Trophoblast cell (in vitro differentiated cells and primary cell): ENCODE measurements around the gene CACNA2D1.

ENCODE experiments used
- DNase-seq, 2 donors: peaks; one replicate each; pipeline ENCODE4 v3.0.0-alpha.2; 2016
- H2AFZ ChIP-seq: 2 replicates; pipeline ENCODE4 v1.6.1; 2013; ENCODE audit warnings: low read length, moderate library complexity, mild to moderate bottlenecking; ENCODE audit not compliant: insufficient read depth, poor library complexity
- H2AK5ac ChIP-seq: 2 replicates; pipeline ENCODE4 v1.6.1; 2013; ENCODE audit warnings: mild to moderate bottlenecking, low read length
- H2BK120ac ChIP-seq: 2 replicates; pipeline ENCODE4 v1.6.1; 2013; ENCODE audit warnings: low read length, mild to moderate bottlenecking, moderate library complexity; ENCODE audit not compliant: insufficient read depth, poor library complexity
- H2BK12ac ChIP-seq: 2 replicates; pipeline ENCODE4 v1.6.1; 2013; ENCODE audit warnings: mild to moderate bottlenecking, low read length, moderate library complexity
- H2BK5ac ChIP-seq: 2 replicates; pipeline ENCODE4 v1.6.1; 2013; ENCODE audit warnings: low read length, low read depth, moderate library complexity, mild to moderate bottlenecking; ENCODE audit not compliant: poor library complexity
- H3K14ac ChIP-seq: 2 replicates; pipeline ENCODE4 v1.6.1; 2013; ENCODE audit warnings: mild to moderate bottlenecking, low read length
- H3K18ac ChIP-seq: 2 replicates; pipeline ENCODE4 v1.6.1; 2013; ENCODE audit warnings: mild to moderate bottlenecking, low read length
- H3K23ac ChIP-seq: 2 replicates; pipeline ENCODE4 v1.6.1; 2013; ENCODE audit warnings: low read length
- H3K27ac ChIP-seq: 2 replicates; pipeline ENCODE4 v1.5.1; 2013; ENCODE audit warnings: low read depth, mild to moderate bottlenecking, inconsistent platforms, low read length, moderate library complexity
- H3K27me3 ChIP-seq: 2 replicates; pipeline ENCODE4 v1.6.1; 2013; ENCODE audit warnings: inconsistent platforms, mild to moderate bottlenecking, low read length, moderate library complexity; ENCODE audit not compliant: insufficient read depth
- H3K36me3 ChIP-seq, 2 experiments: 1 replicate in 1 of 2; 2 replicates in 1 of 2; pipeline ENCODE4 v1.6.1; 2013; ENCODE audit warnings: low read length in 2 of 2, mild to moderate bottlenecking in 2 of 2, moderate library complexity in 1 of 2; ENCODE audit not compliant: insufficient read depth in 2 of 2, control insufficient read depth in 1 of 2
- H3K4ac ChIP-seq: 2 replicates; pipeline ENCODE4 v1.6.1; 2013; ENCODE audit warnings: low read depth, mild to moderate bottlenecking, low read length, moderate library complexity
- H3K4me1 ChIP-seq, 2 experiments: 1 replicate in 1 of 2; 2 replicates in 1 of 2; pipeline ENCODE4 v1.6.1; 2013; ENCODE audit warnings: low read length in 2 of 2, mild to moderate bottlenecking in 2 of 2, moderate library complexity in 1 of 2; ENCODE audit not compliant: insufficient read depth in 2 of 2, control insufficient read depth in 1 of 2
- H3K4me2 ChIP-seq: 2 replicates; pipeline ENCODE4 v1.6.1; 2013; ENCODE audit warnings: inconsistent platforms, mild to moderate bottlenecking, low read length, moderate library complexity
- H3K4me3 ChIP-seq: 2 replicates; pipeline ENCODE4 v1.5.1; 2013; ENCODE audit warnings: mild to moderate bottlenecking, low read depth, low read length, inconsistent platforms
- H3K79me1 ChIP-seq: one replicate; pipeline ENCODE4 v1.6.1; 2013; ENCODE audit warnings: low read length
- H3K79me2 ChIP-seq: 2 replicates; pipeline ENCODE4 v1.6.1; 2013; ENCODE audit warnings: low read length, mild to moderate bottlenecking; ENCODE audit not compliant: control insufficient read depth, insufficient read depth, poor library complexity
- H3K9ac ChIP-seq: 2 replicates; pipeline ENCODE4 v1.6.1; 2013; ENCODE audit warnings: mild to moderate bottlenecking, low read length
- H3K9me3 ChIP-seq: 2 replicates; pipeline ENCODE4 v1.6.1; 2013; ENCODE audit warnings: low read depth, mild to moderate bottlenecking, control low read depth, inconsistent platforms, low read length; ENCODE audit not compliant: insufficient read depth
- H4K12ac ChIP-seq: 2 replicates; pipeline ENCODE4 v1.6.1; 2013; ENCODE audit warnings: low read depth, mild to moderate bottlenecking, low read length, moderate library complexity
- H4K8ac ChIP-seq: 2 replicates; pipeline ENCODE4 v1.6.1; 2013; ENCODE audit warnings: low read depth, mild to moderate bottlenecking, low read length, moderate library complexity
- H4K91ac ChIP-seq: one replicate; pipeline ENCODE4 v1.6.1; 2013; ENCODE audit warnings: low read depth, mild to moderate bottlenecking, low read length, moderate library complexity
- WGBS: extraction: QIAGEN DNeasy Blood & Tissue Kit; methylation state at CpG from one replicate; pipeline ENCODE4 v1.1.7; 2013; ENCODE audit warnings: missing lambda C conversion rate; ENCODE audit not compliant: insufficient read length, insufficient coverage; ENCODE audit errors: extremely low coverage; 5-methylcytosine and 5-hydroxymethylcytosine counted together

The CACNA2D1 gene

DNA sequence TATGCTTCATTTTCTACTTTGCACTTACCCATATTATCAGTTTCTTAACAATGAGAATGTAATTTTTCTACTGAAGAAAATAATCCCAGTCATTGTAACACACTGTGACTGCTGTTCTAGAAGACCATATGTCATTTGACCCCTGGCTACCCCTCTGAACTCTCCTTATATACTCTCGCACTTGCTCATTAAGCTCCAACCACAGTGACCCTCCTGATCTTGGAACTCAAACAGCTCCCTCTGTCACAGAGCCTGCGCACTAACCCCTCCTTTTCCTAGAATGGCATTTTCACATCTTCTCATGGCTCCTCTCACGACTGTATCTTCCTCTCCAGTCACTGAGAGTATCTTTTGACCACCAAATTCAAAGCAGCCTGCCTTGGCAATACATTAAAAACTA lies 169.7 kb downstream of the CACNA2D1 start:
- DNase-seq: no peak
- H3K9ac ChIP-seq: no peak overlapping the region
- no peak overlapping the region for H3K4me3 ChIP-seq
- no peak overlapping the region for H4K91ac ChIP-seq
- no peaks in the 10 kb centered on the region for H3K36me3 ChIP-seq
- H2AK5ac ChIP-seq: no peak overlapping the region
- H3K27ac ChIP-seq: no peak overlapping the region
- no CpG with 5 or more reads among the region's 3 CpGs for WGBS
- H3K18ac ChIP-seq: no peak overlapping the region
- no peak overlapping the region for H3K23ac ChIP-seq
- H3K4me2 ChIP-seq: no peak overlapping the region
- H2BK5ac ChIP-seq: no peak overlapping the region
- no peak overlapping the region for H3K14ac ChIP-seq
- H3K9me3 ChIP-seq: no peaks in the 10 kb centered on the region
- peak overlapping the region; percentile 54 for H4K8ac ChIP-seq
- H3K4me1 ChIP-seq: no peaks in the 10 kb centered on the region
- no peaks in the 10 kb centered on the region for H3K79me2 ChIP-seq
- H3K79me1 ChIP-seq: no peaks in the 10 kb centered on the region
- H3K27me3 ChIP-seq: no peaks in the 10 kb centered on the region
- no peak overlapping the region for H2BK120ac ChIP-seq
- H4K12ac ChIP-seq: no peak overlapping the region
- H2BK12ac ChIP-seq: no peak overlapping the region
- no peak overlapping the region for H3K4ac ChIP-seq
- H2AFZ ChIP-seq: no peak overlapping the region

DNA sequence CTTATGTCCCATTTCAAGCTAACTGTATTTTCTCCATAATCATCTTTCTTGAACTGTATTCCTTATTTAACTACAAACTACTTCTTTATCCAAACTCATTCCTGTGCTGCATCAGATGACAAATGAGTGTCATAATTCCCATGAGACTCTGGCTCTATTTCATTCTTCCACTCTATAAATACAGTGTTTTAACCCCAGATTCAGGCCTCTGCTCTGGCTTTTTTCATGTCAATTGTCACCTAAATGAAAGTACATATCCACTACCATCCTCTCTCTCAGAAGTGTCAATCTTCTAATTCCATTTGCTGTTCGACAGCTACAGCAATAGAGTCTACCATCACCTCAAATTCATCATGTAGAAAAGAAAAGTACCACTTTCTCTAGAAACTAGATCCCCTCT lies 172.7 kb downstream of the CACNA2D1 start:
- Histone ChIP-seq H2BK120ac (no peak overlapping the region), H2AK5ac (no peak overlapping the region), H4K8ac (no peak overlapping the region), H3K79me1 (no peaks in the 10 kb centered on the region), H2BK5ac (no peak overlapping the region), H3K9me3 (no peaks in the 10 kb centered on the region), H4K12ac (no peak overlapping the region), H3K9ac (no peak overlapping the region), H3K14ac (no peak overlapping the region), H3K27ac (no peak overlapping the region), H2AFZ (no peak overlapping the region), H3K4me2 (no peak overlapping the region), H3K18ac (no peak overlapping the region), H3K79me2 (no peaks in the 10 kb centered on the region), H3K23ac (no peak overlapping the region), H3K4me1 (no peaks in the 10 kb centered on the region), H2BK12ac (no peak overlapping the region), H3K36me3 (no peaks in the 10 kb centered on the region), H3K27me3 (no peaks in the 10 kb centered on the region), H4K91ac (no peak overlapping the region), H3K4ac (no peak overlapping the region), H3K4me3 (no peak overlapping the region)
- WGBS: no CpG with 5 or more reads among the region's 1 CpG
- no peak for DNase-seq

DNA sequence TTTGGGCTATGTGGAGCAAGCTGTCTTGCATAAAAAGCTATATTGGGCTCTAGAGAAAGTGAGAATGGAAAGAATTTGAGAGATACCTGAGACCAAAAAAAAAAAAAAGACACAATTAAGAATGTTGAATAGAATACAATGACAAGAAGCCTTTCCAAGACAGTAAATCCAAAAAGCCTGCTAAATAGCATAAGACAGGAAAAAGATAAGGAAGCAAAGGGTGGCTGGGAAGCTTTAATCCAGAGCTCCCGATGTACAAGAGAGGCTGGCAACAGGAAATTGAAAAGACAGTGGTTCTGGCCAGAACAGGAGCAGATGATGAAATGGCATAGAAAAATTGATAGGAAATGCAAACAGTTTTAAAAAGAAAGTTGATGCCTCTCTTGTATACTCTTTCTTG lies 174.9 kb downstream of the CACNA2D1 start:
- no peak overlapping the region for H3K23ac ChIP-seq
- H4K12ac ChIP-seq: no peak overlapping the region
- H2BK5ac ChIP-seq: no peak overlapping the region
- no peak overlapping the region for H2AK5ac ChIP-seq
- no peak overlapping the region for H3K4me2 ChIP-seq
- no CpG with 5 or more reads among the region's 1 CpG for WGBS
- H3K36me3 ChIP-seq: no peaks in the 10 kb centered on the region
- no peak overlapping the region for H2AFZ ChIP-seq
- H3K79me1 ChIP-seq: no peaks in the 10 kb centered on the region
- no peak overlapping the region for H3K4me3 ChIP-seq
- H4K91ac ChIP-seq: no peak overlapping the region
- no peaks in the 10 kb centered on the region for H3K9me3 ChIP-seq
- H3K14ac ChIP-seq: no peak overlapping the region
- H3K9ac ChIP-seq: no peak overlapping the region
- H3K18ac ChIP-seq: no peak overlapping the region
- H3K27ac ChIP-seq: no peak overlapping the region
- no peaks in the 10 kb centered on the region for H3K4me1 ChIP-seq
- H2BK12ac ChIP-seq: no peak overlapping the region
- H3K27me3 ChIP-seq: no peaks in the 10 kb centered on the region
- no peak overlapping the region for H4K8ac ChIP-seq
- H2BK120ac ChIP-seq: no peak overlapping the region
- no peak for DNase-seq
- H3K79me2 ChIP-seq: no peaks in the 10 kb centered on the region
- H3K4ac ChIP-seq: no peak overlapping the region

DNA sequence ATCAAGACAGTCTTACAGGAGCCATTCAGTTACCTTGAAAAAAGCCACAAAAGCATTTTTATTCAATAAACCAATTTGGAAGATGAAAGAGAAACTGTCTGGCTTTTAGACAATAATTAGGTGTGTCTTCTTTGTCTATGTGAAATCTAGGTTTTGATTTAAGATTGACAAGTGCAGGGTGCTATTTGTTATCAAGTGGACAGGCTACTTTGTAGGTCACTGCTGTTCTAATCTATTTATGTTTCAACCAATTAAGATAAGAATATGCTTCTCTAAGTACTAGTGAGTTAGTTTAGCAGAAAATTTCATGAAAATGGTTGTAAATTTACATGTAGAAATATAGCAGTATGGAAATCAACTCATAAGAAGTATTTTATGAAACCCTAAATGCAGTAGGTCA lies 177.5 kb downstream of the CACNA2D1 start:
- no peak overlapping the region for H2BK5ac ChIP-seq

More for the DNA sequence above, 177.5 kb downstream of the CACNA2D1 start:
- no peak overlapping the region for H3K4me2 ChIP-seq
- no peak overlapping the region for H3K14ac ChIP-seq
- H3K79me2 ChIP-seq: no peaks in the 10 kb centered on the region
- H3K18ac ChIP-seq: no peak overlapping the region
- H4K91ac ChIP-seq: no peak overlapping the region
- no peak overlapping the region for H4K12ac ChIP-seq
- no peak overlapping the region for H2BK12ac ChIP-seq
- H3K27ac ChIP-seq: no peak overlapping the region
- H3K36me3 ChIP-seq: no peaks in the 10 kb centered on the region
- no peaks in the 10 kb centered on the region for H3K9me3 ChIP-seq
- no peaks in the 10 kb centered on the region for H3K27me3 ChIP-seq
- H2BK120ac ChIP-seq: no peak overlapping the region
- H3K23ac ChIP-seq: no peak overlapping the region
- H3K4me1 ChIP-seq: no peaks in the 10 kb centered on the region
- no peaks in the 10 kb centered on the region for H3K79me1 ChIP-seq
- H3K4me3 ChIP-seq: no peak overlapping the region
- no peak overlapping the region for H2AK5ac ChIP-seq
- H2AFZ ChIP-seq: no peak overlapping the region
- no peak overlapping the region for H3K9ac ChIP-seq
- no peak overlapping the region for H3K4ac ChIP-seq
- no peak overlapping the region for H4K8ac ChIP-seq
- DNase-seq: no peak
